Measurements from ENCODE around the gene C4orf54. TPM values are rescaled to one million over a fixed set of nuclear protein-coding genes. Genes with fewer than 3 reads are reported as not detected.

C4orf54 gene
- total RNA-seq (2012; rRNA removed) (not detected in 2 replicates), polyA plus RNA-seq (2012; rRNA removed) (not detected in 2 replicates), Bru-seq, nascent RNA (not detected), BruChase-seq, experiment 1, labeled RNA remaining after a 6-hour chase (not detected), BruChase-seq, experiment 2, labeled RNA remaining after a 2-hour chase (not detected)
- not detected in 2 replicates for polyA plus RNA-seq (2012; cell fraction: cytosol; rRNA removed)
- polyA plus RNA-seq (2012; cell fraction: nucleus; rRNA removed; ENCODE audit: low replicate concordance) = not detected in 2 replicates
- long read RNA-seq = 0 reads

- H3K9me1 ChIP-seq (ENCODE audit: insufficient read depth, low read length) = no peaks in the 10 kb centered on the region
- H3K4ac ChIP-seq (ENCODE audit: low read depth, low read length) = no peak within 1 kb of the TSS
- H3K4me3 ChIP-seq (ENCODE audit: insufficient read depth, low read depth, low read length) = no peak within 1 kb of the TSS
- no peak within 1 kb of the TSS for H4K5ac ChIP-seq (ENCODE audit: low read depth, low read length)
- no peaks in the 10 kb centered on the region; the same call in 1 of the 2 replicates for H3K9me3 ChIP-seq (ENCODE audit: control insufficient read depth, insufficient read depth, low read length)
- H3K9ac ChIP-seq (ENCODE audit: low read depth, low read length) = no peak within 1 kb of the TSS
- no peak within 1 kb of the TSS for H4K91ac ChIP-seq (ENCODE audit: insufficient read depth, low read depth, low read length)
- no peaks in the 10 kb centered on the region for H3K36me3 ChIP-seq (ENCODE audit: control insufficient read depth, insufficient read depth, low read length)
- no peak within 1 kb of the TSS for H2BK20ac ChIP-seq (ENCODE audit: low read depth, low read length)
- H4K20me1 ChIP-seq (ENCODE audit: insufficient read depth, low read length) = no peaks in the 10 kb centered on the region
- intact Hi-C loops (cut with micrococcal nuclease) = no loop called here
- no CpG with 5 or more reads among the region's 1 CpG for WGBS, 2 experiments (ENCODE audit: extremely low coverage in 2 of 2, insufficient read length in 1 of 2)
- no peak within 1 kb of the TSS for H3K4me2 ChIP-seq (ENCODE audit: low read depth, low read length)
- no TSS peak for BruUV-seq (replicated peaks)
- H3K79me1 ChIP-seq (ENCODE audit: low read depth in 1 of 2, low read length in 2 of 2) = no peaks in the 10 kb centered on the region
- no peak within 1 kb of the TSS for H2BK120ac ChIP-seq (ENCODE audit: low read depth, low read length)
- H2BK5ac ChIP-seq (ENCODE audit: low read depth, low read length, poor library complexity, severe bottlenecking) = no peak within 1 kb of the TSS
- H3K27ac ChIP-seq (ENCODE audit: insufficient read depth, low read length) = no peak within 1 kb of the TSS
- ATAC-seq (ENCODE audit: low read depth) (no peak), DNase-seq (no peak)
- no peak within 1 kb of the TSS for H3K18ac ChIP-seq (ENCODE audit: low read depth, low read length)
- no peak within 1 kb of the TSS for H3K56ac ChIP-seq (ENCODE audit: extremely low read depth, insufficient read depth, low read length)
- H3K4me1 ChIP-seq (ENCODE audit: control insufficient read depth, insufficient read depth, low read length) = peaks cover 2% of the 10 kb centered on the region; the same call in 1 of the 2 replicates
- no peak within 1 kb of the TSS for H2AK5ac ChIP-seq (ENCODE audit: low read depth, low read length)
- dilution Hi-C loops (cut with HindIII; ENCODE audit: low sequenced_read_pairs, unreplicated experiment) = no loop called here
- no peak within 1 kb of the TSS for H3K14ac ChIP-seq (replicated peaks; ENCODE audit: low read depth, low read length)
- in situ Hi-C loops (cut with MboI; ENCODE audit: low sequenced_read_pairs) = no loop called here
- no peak within 1 kb of the TSS for H3K23ac ChIP-seq (ENCODE audit: low read depth, low read length)
- no peak for TF ChIP-seq MAZ (IDR thresholded peaks at IDR 0.05; ENCODE audit: borderline replicate concordance, low read depth, low read length)
- TF ChIP-seq FOS (IDR thresholded peaks at IDR 0.05; ENCODE audit: low read depth, low read length) = no peak
- no peak for TF ChIP-seq RAD21 (IDR thresholded peaks at IDR 0.05; ENCODE audit: low read length)
- no peak for TF ChIP-seq POLR2A (IDR thresholded peaks at IDR 0.05; ENCODE audit: low read depth, low read length)
- no peak for TF ChIP-seq RCOR1 (IDR thresholded peaks at IDR 0.05; ENCODE audit: insufficient replicate concordance, low read length)
- TF ChIP-seq BHLHE40 (IDR thresholded peaks at IDR 0.05; ENCODE audit: low read depth, low read length) = no peak
- TF ChIP-seq CHD1 (IDR thresholded peaks at IDR 0.05; ENCODE audit: low read depth, low read length) = no peak
- TF ChIP-seq SMC3 (IDR thresholded peaks at IDR 0.05; ENCODE audit: low read depth, low read length) = no peak
- TF ChIP-seq MXI1 (IDR thresholded peaks at IDR 0.05; ENCODE audit: borderline replicate concordance, low read depth, low read length) = no peak
- TF ChIP-seq CTCF (conservative IDR thresholded peaks at IDR 0.05; ENCODE audit: low read depth, low read length) = no peak
- TF ChIP-seq RFX5 (IDR thresholded peaks at IDR 0.05; ENCODE audit: low read depth, low read length) = no peak
- TF ChIP-seq NFE2L2 (IDR thresholded peaks at IDR 0.05; ENCODE audit: low read depth, low read length) = no peak
- no peak for TF ChIP-seq ELK1 (IDR thresholded peaks at IDR 0.05; ENCODE audit: borderline replicate concordance, low read depth, low read length)
- TF ChIP-seq CEBPB (IDR thresholded peaks at IDR 0.05; ENCODE audit: low read depth, low read length) = no peak
- TF ChIP-seq USF2 (IDR thresholded peaks at IDR 0.05; ENCODE audit: low read depth, low read length) = no peak
- no peak for TF ChIP-seq MAFK (IDR thresholded peaks at IDR 0.05; ENCODE audit: low read depth, low read length)
- ChIA-PET POLR2A (ENCODE audit: unreplicated experiment) (no interaction called here), CTCF (no interaction called here)
- no peak within 1 kb of the TSS for H4K8ac ChIP-seq (ENCODE audit: low read depth in 2 of 2, low read length in 2 of 2)
- no peak within 1 kb of the TSS for H2AK9ac ChIP-seq (replicated peaks; ENCODE audit: low read depth, low read length, poor library complexity)
- no peak within 1 kb of the TSS; the same call in 2 of the 3 replicates for H2BK15ac ChIP-seq (ENCODE audit: low read depth, low read length)
- H3K27me3 ChIP-seq (ENCODE audit: control insufficient read depth, insufficient read depth, low read length) = no peaks in the 10 kb centered on the region
- H2AFZ ChIP-seq (replicated peaks; ENCODE audit: low read length, poor library complexity) = no peak within 1 kb of the TSS
Observed at GRCh38 chr4:99657798-99658197, at the start of gene C4orf54. Gene C4orf54 (minus strand): TSS chr4:99657828. CDS start chr4:99654648, 3,180 bp downstream.

Measured in IMR-90 (cell line).